Nephron (organoid): ENCODE data around the gene NACC2.

ENCODE experiments used
- H3K27ac Mint-ChIP-seq, 3 experiments: 2 replicates each; pipeline ENCODE4 v1.8.0; 2020; ENCODE audit warnings: mixed read lengths in 3 of 3, mild to moderate bottlenecking in 2 of 3, moderate library complexity in 1 of 3
- H3K27me3 Mint-ChIP-seq: 2 replicates; pipeline ENCODE4 v1.8.0; 2021; ENCODE audit warnings: low read depth, mild to moderate bottlenecking, moderate library complexity, mixed read lengths
- H3K36me3 Mint-ChIP-seq: 2 replicates; pipeline ENCODE4 v1.8.0; 2020; ENCODE audit warnings: low read depth, mixed read lengths
- H3K4me1 Mint-ChIP-seq: 2 replicates; pipeline ENCODE4 v1.8.0; 2020; ENCODE audit warnings: mixed read lengths
- H3K4me3 Mint-ChIP-seq, 3 experiments: 2 replicates each; pipeline ENCODE4 v1.8.0; 2020; ENCODE audit warnings: mild to moderate bottlenecking in 3 of 3, mixed read lengths in 3 of 3, moderate library complexity in 2 of 3
- H3K9me3 Mint-ChIP-seq: 2 replicates; pipeline ENCODE4 v1.8.0; 2020; ENCODE audit warnings: mixed read lengths
- TF ChIP-seq, protein P1 (sequence below), 3 experiments: fragments of 200-600 bp; sonication (generic); IDR thresholded peaks; one replicate each; pipeline ENCODE4 v1.5.0; 2021; ENCODE audit warnings: antibody characterized with exemption in 3 of 3; ENCODE audit not compliant: unreplicated experiment in 3 of 3

The NACC2 gene

DNA sequence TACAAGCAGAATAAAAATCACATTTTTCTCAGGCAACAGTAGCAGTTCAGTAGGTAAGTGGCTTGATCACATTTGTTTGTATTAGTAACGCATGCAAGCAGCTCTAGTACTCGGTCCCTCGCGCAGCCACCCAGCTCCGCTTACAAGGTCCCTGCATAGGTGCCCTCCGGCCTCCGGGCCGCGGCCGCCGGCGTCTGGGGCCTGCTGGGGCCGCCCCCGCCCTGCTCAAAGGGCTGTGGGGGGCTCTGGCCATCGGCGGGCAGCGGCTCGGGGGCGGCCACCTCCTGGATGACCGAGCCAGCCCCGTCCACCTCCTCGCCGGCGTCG, 83.8 kb downstream of the NACC2 start:
- peak overlapping the region in 1 of 3 experiments; percentile 23 for H3K4me3 Mint-ChIP-seq
- no peaks in the 10 kb centered on the region for H3K9me3 Mint-ChIP-seq
- H3K4me1 Mint-ChIP-seq: peaks cover 25% of the 10 kb centered on the region
- peak overlapping the region in 1 of 3 experiments; percentile 31 for H3K27ac Mint-ChIP-seq
- no peaks in the 10 kb centered on the region for H3K36me3 Mint-ChIP-seq
- no peaks in the 10 kb centered on the region for H3K27me3 Mint-ChIP-seq
- TF ChIP-seq, protein P1, sequence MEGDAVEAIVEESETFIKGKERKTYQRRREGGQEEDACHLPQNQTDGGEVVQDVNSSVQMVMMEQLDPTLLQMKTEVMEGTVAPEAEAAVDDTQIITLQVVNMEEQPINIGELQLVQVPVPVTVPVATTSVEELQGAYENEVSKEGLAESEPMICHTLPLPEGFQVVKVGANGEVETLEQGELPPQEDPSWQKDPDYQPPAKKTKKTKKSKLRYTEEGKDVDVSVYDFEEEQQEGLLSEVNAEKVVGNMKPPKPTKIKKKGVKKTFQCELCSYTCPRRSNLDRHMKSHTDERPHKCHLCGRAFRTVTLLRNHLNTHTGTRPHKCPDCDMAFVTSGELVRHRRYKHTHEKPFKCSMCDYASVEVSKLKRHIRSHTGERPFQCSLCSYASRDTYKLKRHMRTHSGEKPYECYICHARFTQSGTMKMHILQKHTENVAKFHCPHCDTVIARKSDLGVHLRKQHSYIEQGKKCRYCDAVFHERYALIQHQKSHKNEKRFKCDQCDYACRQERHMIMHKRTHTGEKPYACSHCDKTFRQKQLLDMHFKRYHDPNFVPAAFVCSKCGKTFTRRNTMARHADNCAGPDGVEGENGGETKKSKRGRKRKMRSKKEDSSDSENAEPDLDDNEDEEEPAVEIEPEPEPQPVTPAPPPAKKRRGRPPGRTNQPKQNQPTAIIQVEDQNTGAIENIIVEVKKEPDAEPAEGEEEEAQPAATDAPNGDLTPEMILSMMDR (IDR thresholded peaks at IDR 0.05; ENCODE audit: unreplicated experiment in 3 of 3): no peak

DNA sequence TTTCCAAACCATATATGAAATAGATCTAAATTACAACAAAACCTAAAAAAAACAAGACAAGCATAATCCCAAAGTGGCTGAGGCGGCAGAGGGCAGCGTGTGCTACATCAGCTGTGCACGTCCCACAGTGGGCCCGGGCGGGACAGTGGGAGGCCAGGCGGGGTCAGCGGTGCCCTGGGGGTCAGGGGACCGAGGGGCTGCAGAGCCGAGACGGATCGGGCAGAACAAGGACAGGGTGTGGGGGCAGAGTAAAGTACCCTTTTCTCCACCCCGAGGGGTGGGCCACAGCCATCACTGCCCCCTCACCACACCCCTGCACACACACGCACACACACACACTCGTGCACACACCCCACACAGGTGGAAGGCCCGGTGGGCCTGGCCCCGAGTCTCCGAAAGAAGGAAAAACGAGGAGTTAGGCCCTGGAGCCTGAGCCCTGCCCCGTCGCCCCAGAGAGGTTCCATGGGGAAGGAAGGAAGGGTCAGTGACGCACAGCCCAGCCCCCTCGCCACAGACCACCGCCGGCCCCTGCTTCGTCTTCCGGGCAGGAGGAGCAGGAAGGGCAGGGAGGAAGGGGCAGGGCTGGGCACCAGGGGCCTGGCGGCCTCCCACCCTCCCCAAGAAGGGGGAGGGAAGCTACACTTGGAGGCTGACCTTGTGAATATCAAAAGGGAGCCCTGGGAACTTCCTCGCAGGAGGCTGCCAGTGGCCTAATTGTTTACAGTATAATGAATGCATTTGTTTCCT, 84.3 kb downstream of the NACC2 start:
- Mint-ChIP-seq H3K4me1 (peaks cover 25% of the 10 kb centered on the region), H3K4me3 (peak overlapping the region in 1 of 3 experiments; percentile 23), H3K27ac (peak overlapping the region in 2 of 3 experiments; percentile 37 to 71), H3K9me3 (no peaks in the 10 kb centered on the region), H3K27me3 (no peaks in the 10 kb centered on the region), H3K36me3 (no peaks in the 10 kb centered on the region)
- TF ChIP-seq, protein P1 (IDR thresholded peaks at IDR 0.05; ENCODE audit: unreplicated experiment in 3 of 3): no peak

DNA sequence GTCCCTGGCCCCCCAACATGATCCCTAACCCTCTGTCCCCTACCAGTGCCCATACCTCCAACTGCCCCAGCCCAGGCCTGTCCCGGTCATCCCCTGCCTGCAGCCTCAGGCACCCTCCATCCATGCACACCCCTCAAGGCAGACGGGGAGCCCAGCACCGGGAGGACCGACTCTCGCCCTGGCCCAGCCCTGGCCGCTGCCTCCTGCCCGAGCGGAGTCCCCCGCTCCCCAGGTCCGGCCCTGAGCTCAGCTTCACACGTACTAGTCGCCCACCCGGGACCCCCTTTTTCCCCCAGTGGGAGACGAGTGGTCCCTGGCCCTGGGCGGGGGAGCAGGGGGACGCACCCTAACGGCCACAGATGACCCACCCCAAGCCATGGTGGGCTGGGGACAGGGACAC, 84.9 kb downstream of the NACC2 start:
- Mint-ChIP-seq H3K4me1 (peaks cover 25% of the 10 kb centered on the region), H3K9me3 (no peaks in the 10 kb centered on the region), H3K27ac (peak overlapping the region in 2 of 3 experiments; percentile 37 to 71), H3K36me3 (no peaks in the 10 kb centered on the region), H3K27me3 (no peaks in the 10 kb centered on the region), H3K4me3 (no peak overlapping the region)
- TF ChIP-seq, protein P1 (IDR thresholded peaks at IDR 0.05; ENCODE audit: unreplicated experiment in 3 of 3): no peak

DNA sequence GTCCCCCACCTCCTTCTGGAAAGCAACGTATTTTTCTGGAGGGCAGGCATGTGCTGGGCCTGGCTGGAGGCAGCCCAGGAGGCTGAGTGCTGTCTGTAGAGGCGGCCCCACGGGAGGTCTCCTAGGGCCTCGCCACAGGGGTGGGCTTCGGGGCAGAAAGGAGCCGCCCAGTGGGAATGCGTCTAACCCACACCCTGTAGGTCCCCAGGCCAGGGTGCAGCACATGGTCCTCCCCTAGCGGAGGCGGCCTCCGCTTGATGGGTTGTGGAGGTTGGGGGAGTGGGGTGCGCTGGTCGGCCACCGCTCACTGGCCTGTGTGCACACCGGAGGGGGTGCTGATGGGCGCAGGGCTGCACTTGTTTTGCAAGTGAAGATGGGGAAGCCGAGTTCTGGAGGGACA, 85.6 kb downstream of the NACC2 start:
- TF ChIP-seq, protein P1 (IDR thresholded peaks at IDR 0.05; ENCODE audit: unreplicated experiment in 3 of 3): no peak
- Mint-ChIP-seq H3K27ac (no peak overlapping the region), H3K36me3 (no peaks in the 10 kb centered on the region), H3K4me1 (peaks cover 25% of the 10 kb centered on the region), H3K27me3 (no peaks in the 10 kb centered on the region), H3K9me3 (no peaks in the 10 kb centered on the region), H3K4me3 (no peak overlapping the region)

DNA sequence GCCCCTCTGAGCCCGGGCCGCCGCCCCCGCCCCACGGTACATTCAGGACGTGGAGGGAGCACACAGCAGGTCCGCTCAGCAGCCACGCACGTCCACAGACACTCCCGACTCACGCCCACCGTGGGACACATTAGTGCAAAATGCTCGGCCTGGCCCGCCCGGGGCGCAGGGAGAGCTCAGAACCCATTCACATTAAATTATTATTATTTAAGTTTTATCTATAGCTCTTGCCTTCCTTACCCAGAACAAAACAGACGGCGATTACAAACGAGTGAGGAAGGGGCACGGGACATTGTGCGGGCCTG, 86.4 kb downstream of the NACC2 start:
- Mint-ChIP-seq H3K27ac (peak overlapping the region in 2 of 3 experiments; percentile 59 to 60), H3K4me1 (peaks cover 25% of the 10 kb centered on the region), H3K27me3 (no peaks in the 10 kb centered on the region), H3K36me3 (no peaks in the 10 kb centered on the region), H3K4me3 (no peak overlapping the region), H3K9me3 (no peaks in the 10 kb centered on the region)
- TF ChIP-seq, protein P1 (IDR thresholded peaks at IDR 0.05; ENCODE audit: unreplicated experiment in 3 of 3): no peak
